Heart right ventricle (tissue), 16 donors: ENCODE results near the gene NUDT7. TPM values are rescaled to one million over a fixed set of nuclear protein-coding genes. Genes with fewer than 3 reads are reported as not detected.

Experiments used
- ATAC-seq, 8 donors: fragments of 200-7000 bp; cut with Tn5 transposase; one replicate each; pipeline ENCODE4 v1.9.1; 2020; ENCODE audit warnings: mild to moderate bottlenecking in 8 of 8, moderate library complexity in 8 of 8, moderate number of reproducible peaks in 1 of 8
- DNase-seq, 2 donors: peaks; one replicate each; pipeline ENCODE4 v3.0.0-alpha.2; 2020
- H3K27ac ChIP-seq, 10 donors: fragments of 200-600 bp; sonication (generic) in 2 of 10; one replicate each; pipeline versions ENCODE4 v1.5.0 to v1.8.0; 2020 to 2022; ENCODE audit warnings: mild to moderate bottlenecking in 3 of 10
- H3K27me3 ChIP-seq, 7 donors: fragments of 200-600 bp; one replicate each; pipeline ENCODE4 v1.8.0; 2021 to 2022; ENCODE audit warnings: mild to moderate bottlenecking in 2 of 7
- H3K36me3 ChIP-seq, 9 donors: fragments of 200-600 bp; sonication (generic) in 1 of 9; one replicate each; pipeline versions ENCODE4 v1.5.0 to v1.8.0; 2020 to 2022; ENCODE audit warnings: mild to moderate bottlenecking in 2 of 9
- H3K4me1 ChIP-seq, 9 donors: fragments of 200-600 bp; sonication (generic) in 1 of 9; one replicate each; pipeline versions ENCODE4 v1.5.0 to v1.8.0; 2020 to 2022; ENCODE audit warnings: mild to moderate bottlenecking in 4 of 9
- H3K4me3 ChIP-seq, 10 donors: fragments of 200-600 bp; sonication (generic) in 2 of 10; one replicate each; pipeline versions ENCODE4 v1.5.0 to v1.8.0; 2020 to 2022; ENCODE audit warnings: mild to moderate bottlenecking in 7 of 10, moderate library complexity in 2 of 10
- H3K9me3 ChIP-seq, 11 donors: fragments of 200-600 bp in 10 of 11; sonication (generic) in 2 of 11; one replicate each; pipeline versions ENCODE4 v1.5.0 to v1.8.0; 2013 to 2022; ENCODE audit warnings: mild to moderate bottlenecking in 2 of 11, control low read depth in 1 of 11, moderate library complexity in 1 of 11
- CTCF ChIP-seq, 9 donors: fragments of 200-600 bp; sonication (generic) in 2 of 9; IDR thresholded peaks; one replicate each; pipeline versions ENCODE4 v1.5.0 to v1.8.0; 2021 to 2022; ENCODE audit warnings: antibody characterized with exemption in 9 of 9, mild to moderate bottlenecking in 5 of 9, moderate library complexity in 1 of 9
- WGBS, 2 donors: extraction: QIAGEN DNeasy Blood & Tissue Kit; methylation state at CpG; one replicate each; pipeline ENCODE4 v1.1.7; 2013; ENCODE audit warnings: inconsistent platforms in 1 of 2; 5-methylcytosine and 5-hydroxymethylcytosine counted together
- intact Hi-C, 10 donors: fragments of 100-400 bp; cut with DNase I; formaldehyde crosslinking; loops; one replicate each; pipeline versions ENCODE4 v1.11.1 to v1.14.2; 2022
- polyA plus RNA-seq, 2 donors: library from polyadenylated mRNA; stranded (reverse); fragments of 200-250 nt; gene quantifications; one replicate each; pipeline ENCODE4 v1.2.3, GENCODE V29; 2013
- total RNA-seq, 10 donors: library from RNA; stranded (reverse); fragmentation: NEBNext Ultra II Directional in 3 of 10; extraction: Animal tissue kit (Norgen Biotek cat#: 25700) in 3 of 10; gene quantifications; one replicate each; pipeline versions ENCODE4 v1.2.1 to v1.2.4, GENCODE V29; 2021 to 2023
- donor health status: Arrhythmogenic right ventricular cardiomyopathy.
- donor health status: ischemic (EF 13 %, LVEDD 7.1; RV severe dilation, severe dysfunction).
- donor health status: healthy with polysubstance abuse.
- donor health status: DM: no; HTN: yes; CAD: no.
- donor health status: DM: no; HTN: no; CAD: no.
- donor health status: ischemic (EF 25% LVEDD 6.9; RV normal size, moderate dysfunction).
- donor health status: ischemic (EF 25% LVEDD 5.7; RV mildly dilated, moderate dysfunction).
- donor health status: healthy.
- donor health status: DM: yes; HTN: yes; CAD: no.
- donor health status: Ischemic cardiomyopathy.
- donor health status: ischemic (EF 35%, LVEDD 5.7; RV mildly dilated, moderate dysfunction).
- donor health status: nonischemic (EF 11% LVEDD 7.7; RV severe dilation, severe dysfunction).
- donor health status: DM: yes; HTN: yes; CAD: no.
- donor health status: PGD.
- donor health status: ischemic (EF 29% LVEDD 5.4; RV normal size, mild dysfunction).
- donor health status: nonischemic (EF 23%, LVEDD 6.1; RV moderate dilation, normal function).

The NUDT7 gene
- total and polyA plus RNA-seq, 12 donors = 10.3 to 75.7 (median 46.9) TPM

- Histone ChIP-seq H3K4me1 (no peaks in the 10 kb centered on the region), H3K9me3 (no peaks in the 10 kb centered on the region), H3K4me3 (no peak overlapping the region), H3K27ac (no peak overlapping the region), H3K27me3 (no peaks in the 10 kb centered on the region), H3K36me3 (no peaks in the 10 kb centered on the region)
- no peak for TF ChIP-seq CTCF (IDR thresholded peaks at IDR 0.05)
- DNase-seq (no peak), ATAC-seq (no peak)
- intact Hi-C loops = no loop called here
- 55 to 88% methylated on average over 1 of the region's 1 CpG for whole genome bisulfite sequencing, 2 donors
Measured at GRCh38 chr16:77749415-77749814, 27.1 kb downstream of the NUDT7 start.

GRCh38 chr16:77758046-77758445 lies 35.7 kb downstream of the NUDT7 start:
- DNase-seq = no peak
- Histone ChIP-seq H3K27me3 (no peaks in the 10 kb centered on the region), H3K4me3 (no peak overlapping the region), H3K4me1 (peaks cover 0 to 3% (median 0%) of the 10 kb centered on the region in 9 donors), H3K9me3 (no peaks in the 10 kb centered on the region), H3K27ac (no peak overlapping the region), H3K36me3 (no peaks in the 10 kb centered on the region)
- intact Hi-C loops = no loop called here
- no peak for ATAC-seq
- TF ChIP-seq CTCF (IDR thresholded peaks at IDR 0.05) = no peak
- 88 to 90% methylated on average over 5 of the region's 5 CpGs for WGBS, 2 donors

- Histone ChIP-seq H3K4me3 (no peak overlapping the region), H3K27ac (no peak overlapping the region), H3K4me1 (peaks cover 0 to 3% (median 0%) of the 10 kb centered on the region in 9 donors), H3K27me3 (no peaks in the 10 kb centered on the region), H3K9me3 (no peaks in the 10 kb centered on the region), H3K36me3 (no peaks in the 10 kb centered on the region)
- WGBS, 2 donors = 85 to 91% methylated on average over 2 of the region's 2 CpGs
- ATAC-seq (no peak), DNase-seq (no peak)
- intact Hi-C loops = no loop called here
- no peak for TF ChIP-seq CTCF (IDR thresholded peaks at IDR 0.05)
Measured at GRCh38 chr16:77758508-77758907, 36.2 kb downstream of the NUDT7 start.

- DNase-seq (no peak), ATAC-seq (no peak)
- Histone ChIP-seq H3K9me3 (no peaks in the 10 kb centered on the region), H3K4me3 (no peak overlapping the region), H3K27me3 (no peaks in the 10 kb centered on the region), H3K36me3 (no peaks in the 10 kb centered on the region), H3K4me1 (peaks cover 0 to 6% (median 2%) of the 10 kb centered on the region in 9 donors), H3K27ac (no peak overlapping the region)
- 44 to 89% methylated on average over 1 of the region's 1 CpG for WGBS, 2 donors
- intact Hi-C loops = no loop called here
- TF ChIP-seq CTCF (IDR thresholded peaks at IDR 0.05) = no peak
Measured at GRCh38 chr16:77759201-77759600, 36.9 kb downstream of the NUDT7 start.
